Anterior cingulate cortex (tissue), 58 donors: ENCODE data around the gene LAMA2.
"Not testable (repeated sequence)": the region's sequence is repeated elsewhere in the genome, so short reads cannot be mapped to it uniquely, and the experiment has no call there.

Source experiments
- DNase-seq, 58 donors: peaks; one replicate each; lab custom pipeline; 2025; lab: John Stamatoyannopoulos, UW

LAMA2 gene

DNA sequence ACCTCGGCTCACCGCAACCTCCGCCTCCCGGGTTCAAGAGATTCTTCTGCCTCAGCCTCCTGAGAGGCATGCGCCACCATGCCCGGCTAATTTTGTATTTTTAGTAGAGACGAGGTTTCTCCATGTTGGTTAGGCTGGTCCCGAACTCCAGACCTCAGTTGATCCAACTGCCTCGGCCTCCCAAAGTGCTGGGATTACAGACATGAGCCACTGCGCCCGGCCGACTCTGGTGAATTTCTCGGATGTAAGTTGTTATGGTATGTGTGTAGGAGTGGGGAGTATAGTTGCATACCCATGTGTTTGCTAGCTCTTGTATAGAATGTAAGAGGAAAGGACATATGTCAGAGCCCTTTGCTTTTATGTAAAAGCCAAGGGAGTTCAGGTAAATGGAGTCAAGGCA is 170.2 kb downstream of the LAMA2 start:
- DNase-seq: not testable (repeated sequence)

DNA sequence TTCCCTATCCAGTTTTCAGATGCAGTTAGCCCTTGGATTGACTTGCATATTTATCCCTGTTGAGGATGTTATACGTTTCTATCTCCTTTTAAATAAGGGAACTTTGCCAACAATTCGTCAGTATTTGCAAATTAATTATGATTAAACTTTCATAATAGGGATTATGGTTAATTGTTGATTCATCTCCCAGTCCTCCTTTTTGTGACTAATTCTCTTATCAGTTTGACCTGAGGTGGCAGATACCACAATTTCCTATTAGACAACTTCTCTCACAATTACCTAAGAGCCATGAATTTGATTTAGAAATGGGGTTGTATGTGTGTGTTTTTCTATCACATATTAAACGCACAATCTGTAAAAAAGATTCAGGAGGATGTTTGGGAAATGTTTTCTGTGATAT is 172.9 kb downstream of the LAMA2 start:
- DNase-seq: no peak

DNA sequence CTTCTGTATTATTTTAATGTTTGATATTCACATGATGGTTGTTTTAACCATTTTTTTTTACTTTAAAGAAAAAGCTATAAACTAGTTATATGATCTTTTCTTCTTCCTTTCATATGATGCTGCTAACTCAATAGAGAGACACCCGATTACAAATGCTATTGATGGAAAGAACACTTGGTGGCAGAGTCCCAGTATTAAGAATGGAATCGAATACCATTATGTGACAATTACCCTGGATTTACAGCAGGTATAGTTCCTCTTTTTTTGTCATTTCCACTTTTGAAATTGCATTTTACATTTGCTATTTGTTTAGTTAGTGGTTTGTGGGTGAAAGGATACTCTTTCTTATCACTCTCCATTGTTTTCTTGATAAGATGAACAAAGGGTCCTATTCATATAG is 176.7 kb downstream of the LAMA2 start:
- DNase-seq: peak in 1 of 58 donors; percentile 2

DNA sequence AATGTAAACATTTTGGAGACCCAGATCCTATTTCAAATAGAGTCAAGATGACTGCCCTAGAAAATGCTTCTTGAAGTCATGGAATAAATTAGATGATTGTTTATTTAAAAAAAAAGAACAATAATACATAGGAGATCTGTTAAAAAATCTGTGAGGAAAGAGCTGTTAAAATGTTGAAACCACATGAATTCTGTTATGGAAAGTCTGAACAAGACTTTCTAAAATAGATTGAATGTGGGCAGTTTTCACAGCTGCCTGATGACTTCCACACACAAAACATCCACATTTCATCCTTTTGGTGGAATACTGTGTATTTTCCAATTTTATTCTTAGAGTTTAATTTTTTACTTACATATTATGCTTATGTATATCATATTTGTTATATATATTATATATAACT is 186.1 kb downstream of the LAMA2 start:
- DNase-seq: peak in 1 of 58 donors; percentile 0

DNA sequence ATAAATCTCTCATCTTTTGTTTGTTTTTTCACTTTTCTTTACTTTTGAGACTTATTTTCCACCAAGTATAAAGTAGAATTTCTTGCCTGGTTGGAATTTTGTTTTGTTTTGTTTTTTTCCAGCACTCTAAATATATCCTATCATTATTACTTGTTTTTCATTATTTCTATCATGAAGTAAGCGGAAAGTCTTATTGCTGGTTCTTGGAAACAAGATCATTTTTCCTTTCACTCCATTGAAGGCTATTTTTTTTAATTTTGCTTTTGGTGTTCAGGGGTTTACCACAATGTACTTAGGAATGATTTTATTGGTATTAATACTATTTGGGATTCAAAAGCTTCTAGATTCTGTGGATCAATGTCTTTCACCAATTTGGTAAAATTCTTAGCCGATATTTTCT is 190.1 kb downstream of the LAMA2 start:
- DNase-seq: no peak

DNA sequence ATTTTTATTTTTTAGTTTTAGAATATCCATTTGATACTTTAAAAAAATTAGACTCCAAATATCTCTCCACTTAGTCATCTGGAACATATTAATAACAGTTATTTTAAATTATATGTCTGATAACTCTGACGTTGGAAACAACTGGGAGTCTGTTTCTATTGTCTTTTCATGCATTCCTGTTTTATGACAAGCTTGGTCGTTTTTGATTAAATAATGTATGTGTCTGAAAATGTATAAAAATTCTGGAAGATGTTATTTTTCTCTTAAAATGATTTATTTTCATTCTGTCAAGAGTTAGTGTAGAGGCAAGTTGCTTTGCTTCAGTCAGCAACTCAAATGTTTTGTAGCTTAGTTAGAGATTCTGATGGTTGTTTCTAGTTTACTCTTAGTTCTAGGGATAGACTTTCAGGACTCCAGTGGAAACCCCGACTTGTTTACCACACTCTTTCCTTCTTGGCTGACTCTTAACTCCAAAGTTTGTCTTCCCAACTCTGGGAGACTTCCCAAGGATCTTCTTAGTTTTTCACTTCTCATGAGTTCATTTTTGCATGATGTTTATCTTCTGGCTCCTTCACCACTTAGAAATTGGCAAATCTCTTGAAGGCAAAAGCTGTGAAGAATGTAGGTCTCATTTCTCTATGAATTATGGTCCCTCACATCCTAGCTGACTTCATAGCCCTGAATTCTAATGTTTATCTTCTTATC is 190.9 kb downstream of the LAMA2 start:
- no peak for DNase-seq

DNA sequence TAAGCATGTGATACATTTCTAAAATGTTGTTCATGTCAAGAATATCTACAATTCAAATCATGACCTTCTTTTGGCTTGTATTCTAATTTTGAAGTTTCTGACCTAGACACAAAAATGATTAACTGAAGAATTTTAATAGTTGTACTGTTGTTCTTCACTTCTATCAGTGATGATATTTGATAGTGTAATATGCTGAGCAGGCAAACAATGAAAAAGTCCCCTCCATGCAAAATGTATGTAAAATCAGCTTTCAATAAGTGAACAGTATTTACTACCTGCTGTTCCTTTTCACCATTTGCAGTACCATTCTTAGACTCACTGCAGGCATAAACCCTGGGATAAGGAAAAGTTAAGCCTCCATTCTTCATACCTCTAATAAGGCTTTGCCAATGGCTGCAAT is 201.5 kb downstream of the LAMA2 start:
- DNase-seq: no peak

DNA sequence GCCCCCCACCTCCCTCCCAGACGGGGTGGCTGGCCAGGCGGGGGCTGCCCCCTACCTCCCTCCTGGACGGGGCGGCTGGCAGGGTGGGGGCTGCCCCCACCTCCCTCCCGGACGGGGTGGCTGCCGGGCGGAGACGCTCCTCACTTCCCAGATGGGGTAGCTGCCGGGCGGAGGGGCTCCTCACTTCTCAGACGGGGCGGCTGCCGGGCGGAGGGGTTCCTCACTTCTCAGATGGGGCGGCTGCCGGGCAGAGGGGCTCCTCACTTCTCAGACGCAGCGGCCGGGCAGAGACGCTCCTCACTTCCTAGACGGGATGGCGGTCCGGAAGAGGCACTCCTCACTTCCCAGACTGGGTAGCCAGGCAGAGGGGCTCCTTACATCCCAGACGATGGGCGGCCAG is 205.5 kb downstream of the LAMA2 start:
- not testable (repeated sequence) for DNase-seq

DNA sequence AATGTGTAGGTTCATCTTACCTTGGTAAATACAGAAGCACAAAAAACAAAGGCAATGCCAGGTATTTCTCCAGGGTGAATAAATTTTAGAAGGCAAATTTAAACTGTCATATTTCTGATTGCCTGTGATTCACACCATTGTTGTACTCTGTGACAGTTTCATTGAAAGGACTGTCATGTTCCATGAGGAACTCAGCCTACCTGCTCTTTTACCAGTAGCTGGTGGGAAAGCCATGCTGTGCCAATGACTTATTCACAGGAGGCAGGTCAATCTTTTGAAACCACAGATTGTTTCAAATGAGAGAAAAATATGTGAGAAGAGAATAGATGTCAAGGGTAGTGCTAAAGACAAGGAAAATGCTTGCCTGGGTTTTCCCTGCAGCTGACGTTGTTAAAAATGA is 206.4 kb downstream of the LAMA2 start:
- no peak for DNase-seq

DNA sequence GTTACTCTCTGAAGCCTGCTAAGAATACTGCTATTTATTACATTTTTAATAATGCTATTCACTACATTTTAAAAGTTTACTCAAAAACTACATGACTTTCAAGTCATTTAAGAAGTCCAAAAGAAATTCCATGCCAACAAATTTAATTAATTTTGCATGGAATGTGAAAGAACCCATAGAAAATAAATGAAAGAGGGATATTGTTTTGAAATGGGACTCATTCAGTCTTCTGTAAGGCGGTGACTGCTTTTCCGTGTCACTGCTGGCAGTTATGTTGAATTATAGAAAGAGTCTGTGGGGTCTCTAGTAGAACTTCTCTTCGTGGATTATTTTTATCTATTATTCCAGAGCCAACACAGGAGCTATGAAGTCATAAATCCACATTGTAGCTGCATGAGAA is 211.2 kb downstream of the LAMA2 start:
- no peak for DNase-seq

DNA sequence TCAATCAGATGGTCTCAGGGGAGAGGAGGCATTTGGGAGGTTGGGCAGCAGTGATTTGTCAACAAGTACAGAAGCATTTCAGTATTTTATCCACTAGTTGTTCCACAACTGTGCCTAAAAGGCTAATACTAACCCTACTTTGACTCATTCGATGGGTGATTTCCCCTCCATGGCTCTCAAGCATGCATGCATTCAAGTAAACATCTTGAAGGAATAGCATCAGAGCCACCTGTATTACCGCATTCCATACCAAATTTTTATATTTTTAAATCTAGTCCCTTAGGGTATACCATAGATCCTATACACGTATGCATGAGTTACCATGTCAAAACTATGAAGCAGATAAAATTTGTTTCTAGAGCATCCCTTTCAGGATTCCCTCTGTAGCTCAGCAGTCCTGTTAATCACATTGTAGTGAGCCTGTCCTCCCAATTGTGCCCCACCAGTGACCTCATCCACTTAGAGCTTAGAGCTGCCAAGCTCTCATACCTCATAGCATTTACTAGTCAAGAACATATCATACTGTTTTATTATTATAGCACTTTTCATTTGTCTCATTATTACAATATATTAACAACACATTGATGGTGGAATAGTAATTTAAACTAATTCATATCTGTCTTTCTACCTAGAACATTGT is 213.8 kb downstream of the LAMA2 start:
- DNase-seq: no peak

DNA sequence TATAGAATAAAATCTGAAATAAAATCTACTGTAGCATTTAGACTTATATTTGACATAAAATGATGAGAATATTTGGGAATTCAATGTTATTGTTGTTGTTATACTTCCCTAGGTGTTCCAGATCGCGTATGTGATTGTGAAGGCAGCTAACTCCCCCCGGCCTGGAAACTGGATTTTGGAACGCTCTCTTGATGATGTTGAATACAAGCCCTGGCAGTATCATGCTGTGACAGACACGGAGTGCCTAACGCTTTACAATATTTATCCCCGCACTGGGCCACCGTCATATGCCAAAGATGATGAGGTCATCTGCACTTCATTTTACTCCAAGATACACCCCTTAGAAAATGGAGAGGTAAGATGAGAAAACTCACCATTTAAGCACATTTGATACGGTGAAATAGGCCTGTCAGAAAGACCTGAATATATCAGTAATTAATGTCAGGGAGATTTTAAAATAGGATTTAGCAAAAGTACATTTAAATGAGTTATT is 215.2 kb downstream of the LAMA2 start:
- DNase-seq: peak in 5 of 58 donors; percentile 5 to 26 (median 11)

DNA sequence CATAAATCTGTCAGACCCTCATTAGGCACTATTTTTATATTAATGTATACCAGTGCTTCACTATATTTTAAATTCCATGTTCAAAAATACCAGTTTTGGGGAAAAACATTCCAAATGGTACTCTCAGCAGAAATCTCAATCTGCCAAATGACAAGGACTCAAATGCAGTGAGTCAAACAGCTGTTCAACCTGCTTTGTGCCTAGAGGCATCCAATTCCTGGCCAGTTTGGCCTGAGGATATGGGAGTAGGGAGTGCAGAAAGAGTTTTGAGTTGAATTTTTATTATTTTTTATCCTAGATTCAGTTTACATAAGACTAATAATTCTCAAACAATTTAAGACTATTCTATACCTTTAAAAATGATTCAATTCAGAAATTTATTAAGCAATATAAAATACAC is 216.8 kb downstream of the LAMA2 start:
- DNase-seq: no peak

DNA sequence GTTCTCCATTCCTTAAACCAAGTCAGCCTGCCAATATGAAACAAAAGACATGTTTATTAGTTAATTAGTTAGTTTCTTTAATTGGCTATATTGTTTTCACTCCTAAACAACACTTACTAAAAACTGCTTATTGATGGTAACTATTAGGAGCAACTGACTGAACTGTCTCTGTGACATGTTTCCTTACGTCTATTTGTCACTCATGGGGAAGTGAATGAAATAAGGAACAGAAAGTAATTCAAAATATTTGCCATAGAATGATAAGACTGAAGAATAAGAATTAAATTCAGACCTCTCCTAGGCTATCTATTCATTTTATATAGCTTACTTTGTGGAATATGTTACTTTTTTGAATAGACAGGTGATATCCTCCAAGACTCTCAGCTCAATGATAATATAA is 217.2 kb downstream of the LAMA2 start:
- DNase-seq: no peak

DNA sequence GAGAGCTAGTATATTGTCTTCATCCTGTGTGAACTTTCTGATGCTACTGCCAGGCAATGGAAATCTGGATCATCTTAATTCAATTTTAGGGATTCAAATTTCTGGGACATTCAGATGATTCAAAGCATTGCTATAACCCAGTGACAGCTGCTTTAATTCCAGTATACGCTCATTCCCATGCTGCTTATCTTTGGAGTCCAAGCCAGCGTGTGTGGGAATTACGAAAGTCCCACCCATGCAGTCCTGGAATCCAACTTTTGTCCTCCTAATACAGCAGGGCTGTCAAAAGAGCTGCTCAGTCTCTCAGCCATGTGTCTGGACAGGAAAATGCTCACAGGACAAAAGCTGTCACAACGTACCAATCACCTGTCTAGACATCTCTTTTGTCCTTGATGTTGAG is 219.8 kb downstream of the LAMA2 start:
- DNase-seq: no peak

DNA sequence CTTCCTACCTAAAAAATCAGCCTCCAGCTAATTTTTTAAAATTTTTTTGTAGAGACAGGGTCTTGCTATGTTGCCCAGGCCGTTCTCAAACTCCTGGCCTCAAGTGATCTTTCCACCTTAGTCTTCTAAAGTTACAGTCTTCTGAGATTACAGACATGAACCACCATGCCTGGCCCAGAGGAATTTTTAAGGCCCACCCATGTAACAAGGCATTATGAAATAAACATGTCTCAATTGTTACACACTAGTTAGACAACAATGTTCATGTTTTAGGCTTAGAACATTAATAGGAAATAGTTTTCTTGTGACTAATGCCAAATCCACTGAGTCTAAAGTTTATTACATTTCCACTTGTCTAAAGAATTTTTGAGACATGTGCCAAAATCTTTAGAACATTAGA is 221.2 kb downstream of the LAMA2 start:
- DNase-seq: no peak

DNA sequence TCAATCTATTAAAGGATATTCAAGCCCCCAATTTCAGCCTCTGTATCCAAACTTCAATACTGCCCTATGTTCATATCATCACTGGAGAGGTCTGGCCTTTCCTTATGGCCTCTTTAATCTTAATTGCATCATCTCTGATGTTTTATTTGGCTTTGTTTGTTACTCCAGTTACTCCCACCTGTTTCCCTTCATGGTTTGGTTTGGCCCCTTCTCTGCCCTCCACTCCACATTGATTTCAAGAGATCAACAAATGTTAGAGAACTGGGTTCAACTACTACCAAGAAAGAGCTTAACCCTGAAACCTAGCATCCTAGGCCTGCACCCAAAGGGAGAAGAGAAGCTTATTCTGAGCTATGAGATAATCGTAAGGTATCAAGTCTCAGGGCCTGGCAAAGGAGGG is 221.6 kb downstream of the LAMA2 start:
- DNase-seq: no peak

DNA sequence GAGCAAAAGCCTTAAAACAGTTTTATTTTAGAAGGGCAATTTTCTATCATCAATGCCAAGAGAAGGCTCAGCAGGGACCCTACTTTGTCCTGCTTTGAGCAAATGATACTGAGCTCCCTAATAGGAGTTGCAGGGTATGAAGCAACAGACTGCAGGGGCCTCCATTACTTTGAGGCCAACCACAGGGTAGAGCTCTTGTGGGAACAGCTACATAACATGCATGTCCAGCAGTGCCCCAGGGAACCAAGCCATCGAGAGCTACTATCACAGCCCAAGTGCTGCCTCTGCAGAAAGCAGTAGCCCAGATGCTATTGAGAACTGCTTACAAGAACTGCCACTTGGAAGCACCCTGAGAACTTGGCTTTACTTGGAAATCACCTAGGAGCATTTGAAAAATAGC is 222.1 kb downstream of the LAMA2 start:
- DNase-seq: peak in 1 of 58 donors; percentile 22

DNA sequence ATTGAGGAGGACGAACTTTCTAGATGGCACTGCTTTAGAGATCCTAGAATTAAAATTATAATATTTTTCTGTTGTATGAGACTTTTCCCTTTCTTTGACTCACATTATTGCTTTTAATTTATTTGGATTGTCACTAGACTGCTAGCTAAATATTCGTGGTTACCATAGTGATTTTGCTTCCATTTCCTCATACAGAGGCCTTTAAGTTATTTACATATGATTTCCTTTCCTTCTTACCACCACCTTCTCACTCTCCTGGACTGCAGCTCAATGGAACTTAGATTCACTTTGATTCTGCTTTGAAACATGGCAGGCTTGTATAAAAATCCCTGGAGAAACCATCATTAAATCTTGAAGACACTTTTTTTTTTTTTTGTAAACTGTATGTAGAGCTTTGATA is 222.9 kb downstream of the LAMA2 start:
- no peak for DNase-seq

DNA sequence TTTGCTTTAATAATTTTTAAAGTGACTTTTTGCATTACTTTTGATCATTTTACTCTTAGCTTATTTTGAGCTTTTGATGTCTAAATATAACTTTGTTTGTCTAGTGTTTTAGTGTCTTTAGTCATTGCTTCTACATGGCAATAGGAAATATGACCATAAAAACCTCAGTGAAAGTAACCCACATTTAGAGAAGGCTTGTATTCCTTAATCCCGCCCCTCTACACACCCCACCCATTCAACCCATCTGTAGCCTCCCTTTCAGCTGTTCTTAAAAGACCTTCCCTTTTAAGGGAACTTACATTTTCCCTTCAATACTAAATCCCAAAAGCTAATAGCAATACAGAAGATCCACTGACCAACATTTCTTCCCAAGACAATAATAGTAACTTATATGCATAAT is 225.4 kb downstream of the LAMA2 start:
- DNase-seq: no peak

DNA sequence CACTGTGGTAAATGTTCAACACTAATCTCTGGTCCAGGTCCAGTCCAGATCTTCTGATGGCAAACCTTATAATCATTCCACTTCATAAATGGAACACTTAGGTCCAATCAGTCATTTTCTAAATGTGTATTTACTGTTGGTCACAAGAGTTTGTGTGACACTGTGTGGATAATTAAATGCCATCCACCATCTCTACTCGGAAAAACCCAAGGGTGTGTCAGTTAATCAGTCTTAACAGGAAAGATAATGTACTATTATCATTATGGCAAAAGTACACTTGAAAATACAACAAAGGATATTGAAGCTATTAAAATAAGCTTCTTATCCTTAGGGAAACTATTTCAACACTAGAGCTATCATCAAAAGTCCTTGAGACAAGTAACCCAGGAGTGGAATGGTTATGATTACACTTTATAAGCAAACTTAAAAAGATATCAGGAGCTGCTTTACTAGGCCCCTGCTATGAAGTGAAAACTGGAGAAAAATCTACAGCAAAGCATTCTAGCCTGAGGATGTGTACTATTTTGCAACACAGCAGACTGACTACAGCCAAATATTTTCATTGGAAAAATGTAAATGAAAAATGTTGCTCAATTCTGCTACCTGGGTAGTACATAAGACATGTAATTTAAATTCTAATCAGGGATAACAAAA is 227.9 kb downstream of the LAMA2 start:
- DNase-seq: no peak

DNA sequence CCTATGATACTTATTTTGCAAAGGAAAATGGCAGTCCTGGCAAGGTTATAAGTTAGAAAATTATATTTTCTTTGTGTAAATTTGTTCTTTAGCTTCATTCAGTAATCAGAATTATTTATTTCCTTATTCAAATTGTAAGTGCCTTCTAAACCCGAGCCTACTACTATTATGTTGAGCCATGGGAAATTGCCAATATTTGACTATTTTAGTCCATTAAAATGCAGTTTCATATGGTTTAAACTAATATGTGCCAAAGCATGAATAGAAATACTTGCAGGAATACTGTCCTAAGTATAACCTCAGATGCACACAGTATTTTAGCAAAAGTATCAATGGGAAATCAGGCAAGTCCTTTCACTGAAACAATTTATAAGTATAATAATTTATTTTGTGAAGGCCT is 228.4 kb downstream of the LAMA2 start:
- DNase-seq: no peak
